HUES6 (cell line): Measurements from ENCODE around the gene TMEM248.
"Not testable (repeated sequence)": the region's sequence is repeated elsewhere in the genome, so short reads cannot be mapped to it uniquely, and the experiment has no call there.

Source experiments
- H3K27ac ChIP-seq: 2 replicates; pipeline ENCODE4 v1.7.0; 2013; ENCODE audit warnings: low read depth, mild to moderate bottlenecking, low read length, inconsistent platforms
- H3K27me3 ChIP-seq: 2 replicates; pipeline ENCODE4 v1.6.1; 2013; ENCODE audit warnings: low read length; ENCODE audit not compliant: control insufficient read depth, insufficient read depth
- H3K36me3 ChIP-seq: 2 replicates; pipeline ENCODE4 v1.6.1; 2013; ENCODE audit warnings: low read length; ENCODE audit not compliant: control insufficient read depth, insufficient read depth
- H3K4me1 ChIP-seq: 2 replicates; pipeline ENCODE4 v1.6.1; 2013; ENCODE audit warnings: low read length; ENCODE audit not compliant: control insufficient read depth, insufficient read depth
- H3K4me3 ChIP-seq: 2 replicates; pipeline ENCODE4 v1.5.1; 2013; ENCODE audit warnings: low read depth, low read length
- H3K9ac ChIP-seq: one replicate; pipeline ENCODE4 v1.6.1; 2013; ENCODE audit warnings: mild to moderate bottlenecking, low read length
- H3K9me3 ChIP-seq: 2 replicates; pipeline ENCODE4 v1.6.1; 2013; ENCODE audit warnings: low read depth, low read length; ENCODE audit not compliant: control insufficient read depth, insufficient read depth

Gene TMEM248

GRCh38 chr7:66896441-66896840 lies 24.6 kb upstream of the TMEM248 start:
- Histone ChIP-seq H3K4me1 (no peaks in the 10 kb centered on the region), H3K27ac (no peak overlapping the region), H3K36me3 (peaks cover 21% of the 10 kb centered on the region), H3K9me3 (no peaks in the 10 kb centered on the region), H3K9ac (no peak overlapping the region), H3K27me3 (no peaks in the 10 kb centered on the region), H3K4me3 (no peak overlapping the region)

- peaks cover 29% of the 10 kb centered on the region; the same call in 1 of the 2 replicates for H3K36me3 ChIP-seq
- no peak overlapping the region for H3K27ac ChIP-seq
- H3K4me3 ChIP-seq, result no peak overlapping the region
Observed at GRCh38 chr7:66899552-66900280, 21.3 kb upstream of the TMEM248 start.

GRCh38 chr7:66901941-66902843 lies 18.8 kb upstream of the TMEM248 start:
- Histone ChIP-seq H3K36me3 (peaks cover 31% of the 10 kb centered on the region; the same call in 1 of the 2 replicates), H3K4me1 (no peaks in the 10 kb centered on the region)

More at GRCh38 chr7:66899552-66900280, 21.3 kb upstream of the TMEM248 start:
- Histone ChIP-seq H3K9ac (no peak overlapping the region), H3K9me3 (no peaks in the 10 kb centered on the region), H3K4me1 (no peaks in the 10 kb centered on the region), H3K27me3 (no peaks in the 10 kb centered on the region)

GRCh38 chr7:66902844-66903180 lies 18.2 kb upstream of the TMEM248 start:
- Histone ChIP-seq H3K4me3 (no peak overlapping the region), H3K36me3 (peaks cover 31% of the 10 kb centered on the region; the same call in 1 of the 2 replicates), H3K27me3 (no peaks in the 10 kb centered on the region), H3K9ac (no peak overlapping the region), H3K27ac (0 out of 2 replicates have a peak overlapping the region, but pooled peaks have one; percentile 54), H3K9me3 (no peaks in the 10 kb centered on the region), H3K4me1 (no peaks in the 10 kb centered on the region)

More at GRCh38 chr7:66901941-66902843, 18.8 kb upstream of the TMEM248 start:
- H3K4me3 ChIP-seq, result no peak overlapping the region
- H3K9ac ChIP-seq, result no peak overlapping the region
- H3K9me3 ChIP-seq, result no peaks in the 10 kb centered on the region
- H3K27me3 ChIP-seq, result no peaks in the 10 kb centered on the region
- peak overlapping the region; percentile 54; the same call in 1 of the 2 replicates for H3K27ac ChIP-seq

- Histone ChIP-seq H3K4me3 (no peak overlapping the region), H3K36me3 (peaks cover 31% of the 10 kb centered on the region; the same call in 1 of the 2 replicates), H3K9ac (no peak overlapping the region)
Observed at GRCh38 chr7:66903360-66904062, 17.5 kb upstream of the TMEM248 start.

GRCh38 chr7:66904063-66904593 lies 16.9 kb upstream of the TMEM248 start:
- Histone ChIP-seq H3K36me3 (peaks cover 28% of the 10 kb centered on the region; the same call in 1 of the 2 replicates), H3K4me3 (no peak overlapping the region), H3K27ac (peak overlapping the region; percentile 38; the same call in 1 of the 2 replicates), H3K9me3 (no peaks in the 10 kb centered on the region), H3K27me3 (no peaks in the 10 kb centered on the region), H3K4me1 (no peaks in the 10 kb centered on the region), H3K9ac (no peak overlapping the region)

More at GRCh38 chr7:66903360-66904062, 17.5 kb upstream of the TMEM248 start:
- Histone ChIP-seq H3K27ac (peak overlapping the region; percentile 38; the same call in 1 of the 2 replicates), H3K27me3 (no peaks in the 10 kb centered on the region), H3K4me1 (no peaks in the 10 kb centered on the region), H3K9me3 (no peaks in the 10 kb centered on the region)

- Histone ChIP-seq H3K9me3 (no peaks in the 10 kb centered on the region), H3K9ac (no peak overlapping the region), H3K4me1 (no peaks in the 10 kb centered on the region), H3K36me3 (peaks cover 21% of the 10 kb centered on the region; the same call in 1 of the 2 replicates), H3K27me3 (no peaks in the 10 kb centered on the region), H3K27ac (no peak overlapping the region), H3K4me3 (no peak overlapping the region)
Observed at GRCh38 chr7:66905278-66905677, 15.7 kb upstream of the TMEM248 start.

GRCh38 chr7:66905689-66906088 lies 15.3 kb upstream of the TMEM248 start:
- H3K9ac ChIP-seq, result no peak overlapping the region
- H3K27ac ChIP-seq, result no peak overlapping the region
- no peak overlapping the region for H3K4me3 ChIP-seq
- H3K9me3 ChIP-seq, result no peaks in the 10 kb centered on the region
- H3K4me1 ChIP-seq, result no peaks in the 10 kb centered on the region
- no peaks in the 10 kb centered on the region for H3K27me3 ChIP-seq
- peaks cover 21% of the 10 kb centered on the region; the same call in 1 of the 2 replicates for H3K36me3 ChIP-seq

GRCh38 chr7:66907731-66908130 lies 13.3 kb upstream of the TMEM248 start:
- Histone ChIP-seq H3K27ac (no peak overlapping the region), H3K9ac (no peak overlapping the region), H3K36me3 (0 out of 2 replicates have a peak, but pooled peaks cover 4% of the 10 kb centered on the region), H3K4me1 (no peaks in the 10 kb centered on the region), H3K27me3 (no peaks in the 10 kb centered on the region), H3K4me3 (no peak overlapping the region), H3K9me3 (no peaks in the 10 kb centered on the region)

- H3K27ac ChIP-seq, H3K9ac ChIP-seq, H3K4me1 ChIP-seq, H3K27me3 ChIP-seq, H3K36me3 ChIP-seq, H3K9me3 ChIP-seq, H3K4me3 ChIP-seq: not testable (repeated sequence)
Observed at GRCh38 chr7:66908598-66908997, 12.4 kb upstream of the TMEM248 start.
